ENCODE measurements around the gene PDE5A.
"Not testable (repeated sequence)": the region's sequence is repeated elsewhere in the genome, so short reads cannot be mapped to it uniquely, and the experiment has no call there.

The PDE5A gene

DNA sequence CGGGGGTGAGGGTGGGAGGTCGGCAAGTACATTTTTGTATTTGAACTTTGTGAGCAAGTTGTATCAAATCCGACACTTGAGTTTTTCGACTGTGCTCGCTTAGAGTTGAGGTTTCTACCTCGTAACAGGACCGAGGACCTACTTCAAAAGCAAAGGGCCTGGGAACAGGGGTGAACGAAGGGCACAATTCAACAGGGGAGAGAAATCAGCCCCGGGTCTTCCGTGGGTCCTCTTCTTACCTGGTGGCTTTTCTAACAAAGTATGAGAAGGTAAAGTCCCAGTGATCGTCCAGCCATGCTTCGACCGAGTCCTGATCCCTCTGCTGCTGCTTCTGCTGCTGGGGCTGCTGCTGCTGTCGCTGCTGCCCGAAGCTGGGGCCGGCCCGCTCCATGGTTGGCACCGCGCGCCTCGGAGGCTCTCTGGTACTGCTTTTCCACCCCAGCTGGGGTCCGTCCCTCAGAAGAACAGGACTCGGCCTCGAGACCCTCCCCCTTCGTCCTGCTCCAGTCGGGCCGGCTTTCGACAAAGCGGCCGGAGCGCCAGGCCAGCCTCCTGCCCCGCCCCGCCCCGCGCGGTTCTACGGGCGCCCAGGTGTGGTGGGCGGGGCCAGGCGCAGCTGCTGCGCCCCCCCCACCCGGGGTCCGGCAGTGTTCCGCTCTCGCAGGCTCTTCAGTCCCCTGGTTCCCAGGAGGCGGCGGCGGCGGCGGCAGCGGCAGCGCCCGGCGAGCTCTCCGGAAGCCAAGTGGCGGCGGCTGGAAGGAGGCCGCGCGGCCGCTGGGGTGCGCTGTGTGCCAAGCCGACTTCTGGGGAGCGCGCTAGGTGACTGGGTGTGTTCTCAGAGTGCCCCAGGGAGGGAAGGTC lies at the start of gene PDE5A:
TSS of gene PDE5A (minus strand) at position 524 of the 861 bp plus-strand sequence. CDS start at position 391, 133 bp downstream.
- peak; percentile 66 to 73 for DNase-seq (ENCODE audit: low read depth in 2 of 2)

- DNase-seq (ENCODE audit: low read depth in 2 of 2): no peak
These were observed 47.5 kb upstream of the PDE5A start for GRCh38 chr4:119676101-119676500.

- DNase-seq (ENCODE audit: low read depth in 2 of 2): no peak
These were observed 46.8 kb upstream of the PDE5A start for GRCh38 chr4:119675391-119675790.

DNA sequence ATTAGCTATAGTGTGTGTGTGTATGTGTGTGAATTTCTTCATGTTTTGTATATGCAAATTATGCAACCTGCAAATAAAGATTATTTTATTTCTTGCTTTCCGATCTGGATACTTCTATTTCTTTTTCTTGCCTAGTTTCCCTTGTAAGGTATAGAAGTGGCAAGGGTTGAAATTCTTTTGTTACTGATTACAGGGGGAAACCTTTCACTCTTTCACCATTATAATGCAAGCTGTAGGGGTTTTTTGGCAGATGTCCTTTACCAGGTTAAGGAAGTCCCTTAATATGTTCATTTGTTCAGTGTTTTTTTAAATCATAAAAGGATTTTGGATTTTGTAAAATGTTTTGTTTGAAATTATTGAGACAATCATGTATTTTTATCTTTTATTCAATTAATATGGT lies 44.3 kb upstream of the PDE5A start:
- no peak for DNase-seq (ENCODE audit: low read depth in 2 of 2)

- DNase-seq (ENCODE audit: low read depth in 2 of 2): no peak
These were observed 43.5 kb upstream of the PDE5A start for GRCh38 chr4:119672086-119672485.

DNA sequence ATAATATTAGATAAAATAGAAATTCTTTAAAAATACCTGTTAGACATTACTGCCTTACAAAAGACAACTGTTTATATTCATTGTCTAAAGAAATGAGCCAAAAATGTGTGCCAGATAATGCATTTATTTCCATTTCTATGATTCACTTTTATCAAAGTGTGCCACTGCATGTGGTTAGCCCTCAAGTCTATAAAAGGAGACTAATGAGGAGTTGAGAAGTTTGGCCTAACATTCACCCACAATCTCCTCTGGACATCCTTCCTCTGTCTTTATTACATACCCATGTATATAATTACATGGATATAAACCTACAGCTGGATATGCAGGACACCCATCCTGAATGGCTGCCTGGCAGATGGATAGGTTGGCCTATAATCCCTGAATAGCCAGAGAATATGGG lies 42.6 kb upstream of the PDE5A start:
- DNase-seq (ENCODE audit: low read depth in 2 of 2): no peak

GRCh38 chr4:119667802-119668201 lies 39.2 kb upstream of the PDE5A start:
- no peak for DNase-seq (ENCODE audit: low read depth in 2 of 2)

GRCh38 chr4:119666653-119667091 lies 38.1 kb upstream of the PDE5A start:
- no peak for DNase-seq (ENCODE audit: low read depth in 2 of 2)

DNA sequence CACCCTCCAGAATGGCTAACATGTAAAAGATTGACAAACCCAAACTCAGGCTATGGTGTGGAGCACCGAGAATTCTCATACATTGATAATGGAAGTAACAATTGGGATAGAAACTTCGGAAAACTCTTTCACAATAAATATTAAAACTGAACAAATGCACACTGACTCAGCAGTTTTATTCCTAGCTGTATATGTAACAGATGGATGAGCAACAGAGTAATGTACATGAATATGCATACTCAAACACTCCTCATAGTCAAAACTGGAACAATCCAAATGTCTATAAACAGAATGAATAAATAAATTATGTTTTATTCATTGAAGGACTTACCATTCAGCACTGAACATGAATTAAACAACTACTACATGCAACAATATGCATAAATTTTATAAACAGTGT lies 37.1 kb upstream of the PDE5A start:
- DNase-seq (ENCODE audit: low read depth in 2 of 2): no peak

GRCh38 chr4:119664168-119664907 lies 35.7 kb upstream of the PDE5A start:
- no peak for DNase-seq (ENCODE audit: low read depth in 2 of 2)

GRCh38 chr4:119663160-119663788 lies 34.7 kb upstream of the PDE5A start:
- DNase-seq (ENCODE audit: low read depth in 2 of 2): no peak

- not testable (repeated sequence) for DNase-seq (ENCODE audit: low read depth in 2 of 2)
These were observed 34.0 kb upstream of the PDE5A start for GRCh38 chr4:119662612-119663011.

DNA sequence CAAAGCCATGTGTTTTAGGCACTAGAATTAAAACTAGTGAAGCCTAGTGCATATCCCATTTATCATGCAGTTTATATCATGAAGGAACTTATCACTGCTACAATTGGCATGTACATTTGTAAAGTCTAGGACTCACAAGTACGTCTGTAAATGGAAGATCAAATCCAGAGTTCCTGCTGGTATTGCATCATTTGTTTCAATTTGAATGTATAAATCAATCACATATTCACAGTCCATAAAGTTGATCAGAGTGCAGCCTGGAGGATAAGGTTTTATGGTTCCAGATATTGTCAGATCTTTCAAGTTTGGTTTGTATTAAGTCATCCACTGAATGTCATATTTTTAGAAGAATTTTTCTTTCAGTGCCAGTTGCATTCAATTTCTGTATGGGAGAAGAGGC lies 32.6 kb upstream of the PDE5A start:
- DNase-seq (ENCODE audit: low read depth in 2 of 2): no peak

- DNase-seq (ENCODE audit: low read depth in 2 of 2): no peak
These were observed 31.0 kb upstream of the PDE5A start for GRCh38 chr4:119659576-119659975.

GRCh38 chr4:119657111-119657611 lies 28.6 kb upstream of the PDE5A start:
- no peak for DNase-seq (ENCODE audit: low read depth in 2 of 2)

DNA sequence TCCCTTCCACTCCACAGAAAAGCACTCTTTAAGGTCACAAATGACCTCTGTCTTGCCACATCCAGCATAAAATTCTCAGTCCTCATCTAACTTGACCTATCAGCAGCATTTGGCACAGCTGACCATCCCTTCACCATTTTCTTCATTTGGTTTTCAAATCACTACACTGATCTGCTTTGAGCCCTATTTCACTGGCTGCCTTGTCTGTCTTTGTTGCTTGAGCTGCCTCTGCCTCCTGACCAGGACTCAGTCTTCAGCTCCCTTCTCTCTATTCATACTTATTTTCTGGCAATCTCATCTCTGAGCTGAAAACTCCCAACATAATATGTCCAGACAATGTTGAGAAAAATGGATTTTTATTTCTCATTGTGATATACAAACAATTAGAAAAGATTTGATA lies 27.7 kb upstream of the PDE5A start:
- DNase-seq (ENCODE audit: low read depth in 2 of 2): no peak

DNA sequence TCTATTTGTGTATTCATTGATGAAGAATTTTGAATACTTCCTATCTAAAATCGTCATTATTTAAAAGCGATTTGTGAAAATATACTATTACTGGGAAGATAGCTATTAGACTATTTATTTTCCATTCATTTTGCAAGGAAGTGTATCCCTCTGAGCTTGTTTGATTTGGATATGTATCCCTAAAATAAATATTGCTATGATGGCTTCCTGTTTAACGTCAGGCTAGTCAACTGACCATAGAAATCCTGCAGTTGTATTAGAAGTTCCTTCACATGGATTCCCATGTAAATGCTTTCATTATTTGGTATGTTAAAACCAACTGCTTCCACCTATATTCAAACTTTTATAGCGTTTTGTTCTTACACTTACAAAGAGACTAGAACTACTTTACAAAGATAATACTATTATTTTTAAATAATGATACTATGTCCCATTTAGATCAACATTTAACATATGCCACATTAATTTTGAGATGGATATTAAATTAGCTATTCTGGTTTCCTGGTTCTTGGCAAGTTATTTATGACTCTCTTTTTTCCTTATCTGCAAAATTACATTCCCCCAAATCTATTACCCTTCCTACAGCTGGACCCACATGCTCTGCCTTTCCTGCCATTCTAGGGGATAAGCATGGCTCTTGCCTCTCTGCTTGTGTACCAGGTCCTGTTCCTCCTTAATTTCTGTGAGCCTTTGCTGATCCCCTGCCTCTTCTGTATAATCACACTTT lies 26.7 kb upstream of the PDE5A start:
- DNase-seq (ENCODE audit: low read depth in 2 of 2): no peak

DNA sequence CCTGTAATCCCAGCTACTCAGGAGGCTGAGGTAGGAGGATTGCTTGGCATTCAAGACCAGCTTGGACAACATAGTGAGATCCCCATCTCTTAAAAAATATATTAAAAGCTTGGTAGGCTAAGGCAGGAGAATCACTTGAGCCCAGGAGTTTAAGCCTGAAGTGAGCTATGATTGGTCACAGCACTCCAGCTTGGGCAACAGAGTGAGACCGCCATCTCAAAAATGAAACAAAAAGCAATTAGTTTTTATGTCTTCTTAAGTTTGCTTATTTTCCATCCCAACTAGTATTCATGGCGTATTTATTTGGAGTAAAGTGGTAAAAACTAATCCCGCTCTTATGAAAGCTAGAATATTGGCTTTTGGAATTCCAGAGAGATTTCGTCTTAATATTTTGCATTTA lies 25.4 kb upstream of the PDE5A start:
- no peak for DNase-seq (ENCODE audit: low read depth in 2 of 2)

DNA sequence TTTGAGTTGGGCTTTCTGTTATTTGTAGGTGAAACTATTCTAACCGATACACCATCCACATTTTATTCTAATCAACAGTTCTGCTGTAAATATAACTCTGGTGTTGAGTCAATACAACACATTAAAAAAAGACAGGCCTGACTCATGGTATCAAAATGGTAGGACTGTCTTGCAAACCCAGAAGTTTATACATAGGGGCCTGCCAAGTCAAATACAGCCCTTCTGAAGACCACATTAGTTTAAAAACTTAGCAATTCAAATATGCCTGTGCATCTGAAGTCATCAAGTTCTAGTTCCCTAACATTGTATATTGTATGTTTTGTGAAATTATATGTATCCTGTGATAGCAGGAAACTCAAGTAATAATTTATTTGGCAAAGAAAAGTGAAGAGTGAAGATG lies 24.4 kb upstream of the PDE5A start:
- no peak for DNase-seq (ENCODE audit: low read depth in 2 of 2)

DNA sequence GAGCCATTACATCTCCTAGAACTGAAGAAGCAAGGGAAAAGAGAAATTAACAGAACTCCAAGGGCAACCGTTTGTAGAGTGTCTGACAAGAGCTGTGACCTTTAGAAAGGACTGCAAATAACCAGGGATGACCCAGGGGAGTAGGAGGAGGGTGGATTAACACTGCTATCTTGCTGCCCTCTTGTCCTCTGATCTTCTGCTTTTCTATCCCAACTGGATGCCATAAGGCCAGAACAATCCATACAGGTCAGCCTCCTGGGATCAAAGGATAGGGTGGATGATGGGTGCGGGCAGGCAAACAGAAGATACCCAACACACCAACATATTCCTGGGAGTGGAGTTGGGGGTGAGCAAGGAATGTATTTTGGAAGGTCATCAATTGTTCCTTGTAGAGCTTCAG lies 19.8 kb upstream of the PDE5A start:
- DNase-seq (ENCODE audit: low read depth in 2 of 2): no peak

DNA sequence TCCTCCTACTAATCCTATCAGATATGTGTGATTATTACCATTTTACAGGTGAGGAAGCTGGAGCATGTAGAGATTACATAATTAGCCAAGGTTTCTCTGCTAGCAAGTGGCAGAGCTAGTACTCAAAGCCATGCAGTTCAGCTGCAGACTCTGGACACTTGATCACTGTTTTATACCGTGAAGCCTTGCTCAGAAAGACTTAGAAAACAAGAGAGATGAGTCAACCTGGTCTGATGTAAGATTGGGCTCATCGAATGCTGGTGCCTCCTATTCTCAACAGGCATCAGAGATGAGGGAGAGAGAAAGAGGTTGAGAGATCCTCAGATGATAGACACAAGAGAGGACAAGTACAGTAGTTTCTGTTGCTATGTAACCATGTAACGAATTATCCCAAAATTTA lies 19.0 kb upstream of the PDE5A start:
- DNase-seq (ENCODE audit: low read depth in 2 of 2): no peak

Data from stimulated activated CD4-positive, alpha-beta T cell treated with anti-CD3 and anti-CD28 coated beads, Interleukin-4, amount 100 ng/mL, for 48 hours (primary cell).